Thyroid gland (tissue), 4 donors: Measurements from ENCODE around the gene DRD2. TPM values are rescaled to one million over a fixed set of nuclear protein-coding genes. Genes with fewer than 3 reads are reported as not detected.

ENCODE experiments used
- DNase-seq, 2 donors: peaks; one replicate each; pipeline ENCODE4 v3.0.0-alpha.2; 2019
- H3K27ac ChIP-seq, 3 donors: fragments of 200-600 bp; sonication (generic); 1 replicate in 2 of 3; 2 replicates in 1 of 3; pipeline ENCODE4 v1.5.1; 2016 to 2019; ENCODE audit warnings: mild to moderate bottlenecking in 1 of 3, moderate library complexity in 1 of 3
- H3K27me3 ChIP-seq: fragments of 200-600 bp; sonication (generic); one replicate; pipeline ENCODE4 v1.5.1; 2019
- H3K36me3 ChIP-seq, 2 donors: fragments of 200-600 bp; sonication (generic); one replicate each; pipeline ENCODE4 v1.5.1; 2016 to 2019
- H3K4me1 ChIP-seq, 2 donors: fragments of 200-600 bp; sonication (generic); one replicate each; pipeline ENCODE4 v1.5.1; 2017 to 2019
- H3K4me3 ChIP-seq, 3 donors: fragments of 200-600 bp; sonication (generic); replicated peaks in 1 of 3; 1 replicate in 2 of 3; 2 replicates in 1 of 3; pipeline ENCODE4 v1.5.1; 2016; ENCODE audit warnings: mild to moderate bottlenecking in 1 of 3
- H3K9me3 ChIP-seq: fragments of 200-600 bp; sonication (generic); one replicate; pipeline ENCODE4 v1.5.1; 2017
- CTCF ChIP-seq, 6 experiments: fragments of 200-600 bp in 3 of 6; fragments of 450-650 bp in 3 of 6; sonication (generic) in 3 of 6; IDR thresholded peaks; one replicate each; pipeline ENCODE4 v1.5.1; 2016 to 2019; ENCODE audit warnings: antibody characterized with exemption in 6 of 6, mild to moderate bottlenecking in 2 of 6, inconsistent platforms in 1 of 6, moderate library complexity in 1 of 6
- POLR2A ChIP-seq, 2 donors: fragments of 450-650 bp; IDR thresholded peaks; one replicate each; pipeline ENCODE4 v1.6.1; 2017; ENCODE audit warnings: antibody characterized with exemption in 2 of 2, mild to moderate bottlenecking in 2 of 2, moderate library complexity in 1 of 2
- WGBS, 2 donors: methylation state at CpG; one replicate each; pipeline ENCODE4 v1.1.5; 2017; 5-methylcytosine and 5-hydroxymethylcytosine counted together
- intact Hi-C: fragments of 100-400 bp; cut with DNase I; formaldehyde crosslinking; loops from one replicate; pipeline ENCODE4 v1.15.1; 2023
- total RNA-seq, 4 donors: library from RNA; depleted of rRNA; stranded (reverse); fragments of >200 nt; gene quantifications; one replicate each; pipeline ENCODE4 v1.2.3, GENCODE V29; 2016

DRD2 gene
- total RNA-seq, 4 donors from 2014 or later = 0.20 TPM; not detected in 3

GRCh38 chr11:113447621-113448315 lies 27.4 kb downstream of the DRD2 start:
- DNase-seq = no peak
- TF ChIP-seq CTCF (IDR thresholded peaks at IDR 0.05) (no peak), POLR2A (IDR thresholded peaks at IDR 0.05) (no peak)
- H3K27ac ChIP-seq = no peak overlapping the region
- WGBS, 2 donors = 77 to 84% methylated on average over 8 of the region's 8 CpGs
- no peaks in the 10 kb centered on the region for H3K36me3 ChIP-seq
- no peaks in the 10 kb centered on the region for H3K4me1 ChIP-seq
- H3K9me3 ChIP-seq = no peaks in the 10 kb centered on the region
- H3K4me3 ChIP-seq = no peak overlapping the region
- intact Hi-C loops = no loop called here
- no peaks in the 10 kb centered on the region for H3K27me3 ChIP-seq

- no peak overlapping the region for H3K27ac ChIP-seq
- WGBS, 2 donors = 59 to 94% methylated on average over 2 to 6 of the region's 6 CpGs
- no peaks in the 10 kb centered on the region for H3K4me1 ChIP-seq
- no peak overlapping the region for H3K4me3 ChIP-seq
- intact Hi-C loops = no loop called here
- no peak for DNase-seq
- H3K36me3 ChIP-seq = no peaks in the 10 kb centered on the region
- H3K9me3 ChIP-seq = no peaks in the 10 kb centered on the region
- no peak for TF ChIP-seq CTCF (IDR thresholded peaks at IDR 0.05)
- TF ChIP-seq POLR2A (IDR thresholded peaks at IDR 0.05) = no peak
- H3K27me3 ChIP-seq = no peaks in the 10 kb centered on the region
Observed at GRCh38 chr11:113446938-113447337, 28.3 kb downstream of the DRD2 start.

- Histone ChIP-seq H3K4me1 (no peaks in the 10 kb centered on the region), H3K27ac (no peak overlapping the region), H3K9me3 (no peaks in the 10 kb centered on the region), H3K4me3 (no peak overlapping the region), H3K27me3 (no peaks in the 10 kb centered on the region), H3K36me3 (no peaks in the 10 kb centered on the region)
- intact Hi-C loops = no loop called here
- TF ChIP-seq POLR2A (IDR thresholded peaks at IDR 0.05) (no peak), CTCF (IDR thresholded peaks at IDR 0.05) (no peak)
- DNase-seq = no peak
- WGBS, 2 donors = 68 to 71% methylated on average over 6 of the region's 6 CpGs
Observed at GRCh38 chr11:113446112-113446511, 29.1 kb downstream of the DRD2 start.

GRCh38 chr11:113444502-113445123 lies 30.6 kb downstream of the DRD2 start:
- no peak overlapping the region for H3K27ac ChIP-seq
- H3K27me3 ChIP-seq = no peaks in the 10 kb centered on the region
- H3K36me3 ChIP-seq = no peaks in the 10 kb centered on the region
- H3K9me3 ChIP-seq = no peaks in the 10 kb centered on the region
- TF ChIP-seq CTCF (IDR thresholded peaks at IDR 0.05) (no peak), POLR2A (IDR thresholded peaks at IDR 0.05) (no peak)
- WGBS, 2 donors = 56 to 69% methylated on average over 7 of the region's 7 CpGs
- intact Hi-C loops = no loop called here
- no peak for DNase-seq
- H3K4me3 ChIP-seq = no peak overlapping the region
- no peaks in the 10 kb centered on the region for H3K4me1 ChIP-seq

- intact Hi-C loops = no loop called here
- TF ChIP-seq POLR2A (IDR thresholded peaks at IDR 0.05) (no peak), CTCF (IDR thresholded peaks at IDR 0.05) (no peak)
- 91 to 94% methylated on average over 2 of the region's 2 CpGs for WGBS, 2 donors
- no peaks in the 10 kb centered on the region for H3K36me3 ChIP-seq
- no peak for DNase-seq
- peaks cover 2 to 3% of the 10 kb centered on the region in 2 donors for H3K4me1 ChIP-seq
- H3K4me3 ChIP-seq = no peak overlapping the region
- no peaks in the 10 kb centered on the region for H3K9me3 ChIP-seq
- H3K27ac ChIP-seq = no peak overlapping the region
- no peaks in the 10 kb centered on the region for H3K27me3 ChIP-seq
Observed at GRCh38 chr11:113440816-113441215, 34.4 kb downstream of the DRD2 start.
